Esophagus muscularis mucosa (tissue), 4 donors: ENCODE results near the gene DLST.

Experiments used
- EP300 ChIP-seq: sonication (generic); formaldehyde crosslinking; IDR thresholded peaks from one replicate; pipeline ENCODE4 v1.6.1; 2017; ENCODE audit warnings: antibody characterized with exemption
- POLR2A ChIP-seq: fragments of 450-650 bp; IDR thresholded peaks from one replicate; pipeline ENCODE4 v1.6.1; 2017; ENCODE audit warnings: antibody characterized with exemption, moderate library complexity, mild to moderate bottlenecking, low read depth
- TF ChIP-seq, protein P1 (sequence below), 3 experiments: fragments of 200-600 bp in 2 of 3; fragments of 450-650 bp in 1 of 3; sonication (generic) in 2 of 3; IDR thresholded peaks; one replicate each; pipeline ENCODE4 v1.5.1; 2017 to 2019; ENCODE audit warnings: antibody characterized with exemption in 3 of 3, mild to moderate bottlenecking in 2 of 3, moderate library complexity in 1 of 3

DNA sequence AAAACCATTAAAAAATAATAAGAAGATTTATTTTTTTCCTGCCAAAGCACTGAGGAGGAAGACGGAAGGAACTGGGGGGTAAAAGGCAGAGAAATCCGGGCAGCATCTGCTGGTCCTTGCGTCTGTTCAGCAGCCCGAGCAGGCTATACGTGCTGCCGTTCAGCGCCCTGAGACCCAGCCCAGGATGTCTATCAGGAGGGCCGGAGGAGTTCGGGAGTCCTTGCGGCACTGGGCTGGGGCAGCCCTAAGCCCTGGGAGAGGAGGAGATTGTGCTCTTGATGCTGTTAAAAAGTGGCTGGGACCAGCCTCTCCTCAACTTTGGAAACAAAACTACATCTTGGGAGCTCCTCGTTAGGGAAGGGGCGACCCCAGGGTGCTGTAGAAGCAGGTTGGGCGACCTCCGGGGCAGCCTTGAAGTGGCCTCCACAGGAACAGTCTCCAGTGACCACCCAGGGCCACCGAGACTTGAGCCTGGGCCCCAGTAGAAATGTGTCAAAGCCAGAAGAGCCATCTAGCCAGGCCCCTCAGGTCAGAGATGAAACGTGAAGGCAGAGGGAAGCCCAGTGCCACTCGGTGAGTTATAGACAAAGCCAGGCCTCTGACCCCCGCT is 59.3 kb downstream of the DLST start:
- TF ChIP-seq, protein P1, sequence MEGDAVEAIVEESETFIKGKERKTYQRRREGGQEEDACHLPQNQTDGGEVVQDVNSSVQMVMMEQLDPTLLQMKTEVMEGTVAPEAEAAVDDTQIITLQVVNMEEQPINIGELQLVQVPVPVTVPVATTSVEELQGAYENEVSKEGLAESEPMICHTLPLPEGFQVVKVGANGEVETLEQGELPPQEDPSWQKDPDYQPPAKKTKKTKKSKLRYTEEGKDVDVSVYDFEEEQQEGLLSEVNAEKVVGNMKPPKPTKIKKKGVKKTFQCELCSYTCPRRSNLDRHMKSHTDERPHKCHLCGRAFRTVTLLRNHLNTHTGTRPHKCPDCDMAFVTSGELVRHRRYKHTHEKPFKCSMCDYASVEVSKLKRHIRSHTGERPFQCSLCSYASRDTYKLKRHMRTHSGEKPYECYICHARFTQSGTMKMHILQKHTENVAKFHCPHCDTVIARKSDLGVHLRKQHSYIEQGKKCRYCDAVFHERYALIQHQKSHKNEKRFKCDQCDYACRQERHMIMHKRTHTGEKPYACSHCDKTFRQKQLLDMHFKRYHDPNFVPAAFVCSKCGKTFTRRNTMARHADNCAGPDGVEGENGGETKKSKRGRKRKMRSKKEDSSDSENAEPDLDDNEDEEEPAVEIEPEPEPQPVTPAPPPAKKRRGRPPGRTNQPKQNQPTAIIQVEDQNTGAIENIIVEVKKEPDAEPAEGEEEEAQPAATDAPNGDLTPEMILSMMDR (IDR thresholded peaks at IDR 0.05): no peak
- TF ChIP-seq EP300 (no peak), POLR2A (no peak)
